HEK293 (cell line): Measurements from ENCODE around the gene DIP2A.

ENCODE experiments used
- CTCF ChIA-PET: fragments of 350-600 bp; formaldehyde crosslinking; extraction: SDS; loops from one replicate; lab custom pipeline; 2021; ENCODE audit warnings: antibody characterized with exemption; lab: Yijun Ruan, JAX
- POLR2A ChIA-PET: fragments of 300-600 bp; formaldehyde crosslinking; extraction: SDS; loops from one replicate; lab custom pipeline; 2020; ENCODE audit warnings: antibody characterized with exemption, inconsistent platforms; lab: Yijun Ruan, JAX
- H3K27ac ChIP-seq: fragments of 200-500 bp; sonication (Bioruptor generic); 2 replicates; pipeline ENCODE4 v1.5.1; 2014; ENCODE audit warnings: low read depth, low read length, control low read depth, inconsistent platforms; ENCODE audit errors: extremely low read depth
- H3K36me3 ChIP-seq, 2 experiments: fragments of 200-500 bp in 1 of 2; sonication (Bioruptor generic) in 1 of 2; 1 replicate in 1 of 2; 2 replicates in 1 of 2; pipeline ENCODE4 v1.5.1; 2014 to 2017; ENCODE audit warnings: inconsistent platforms in 2 of 2, low read length in 2 of 2; ENCODE audit not compliant: control insufficient read depth in 2 of 2, insufficient read depth in 1 of 2
- H3K4me1 ChIP-seq: fragments of 200-500 bp; sonication (Bioruptor generic); 2 replicates; pipeline ENCODE4 v1.5.1; 2014; ENCODE audit warnings: mild to moderate bottlenecking, low read length, inconsistent platforms; ENCODE audit not compliant: control insufficient read depth, insufficient read depth
- H3K4me3 ChIP-seq: 2 replicates; pipeline ENCODE4 v1.5.1; 2011; ENCODE audit warnings: low read depth, mild to moderate bottlenecking, control low read depth, low read length, moderate library complexity
- H3K9me3 ChIP-seq: fragments of 200-500 bp; sonication (Bioruptor generic); 2 replicates; pipeline ENCODE4 v1.5.1; 2014; ENCODE audit warnings: low read depth, low read length, inconsistent platforms; ENCODE audit not compliant: control insufficient read depth, insufficient read depth
- ATF2 ChIP-seq: fragments of 450-650 bp; formaldehyde crosslinking; IDR thresholded peaks from 2 replicates; pipeline ENCODE4 v1.5.1; 2016; ENCODE audit warnings: missing biosample characterization, missing genetic modification characterization, low read depth
- CTCF ChIP-seq: fragments of 450-650 bp; formaldehyde crosslinking; IDR thresholded peaks from 2 replicates; pipeline ENCODE4 v1.5.1; 2016; ENCODE audit warnings: missing biosample characterization, missing genetic modification characterization
- HOXC10 ChIP-seq: sonication (generic); formaldehyde crosslinking; IDR thresholded peaks from 2 replicates; pipeline ENCODE4 v1.8.1; 2023; ENCODE audit warnings: mild to moderate bottlenecking, missing genetic modification reagents
- HOXD13 ChIP-seq: sonication (generic); formaldehyde crosslinking; IDR thresholded peaks from 2 replicates; pipeline ENCODE4 v1.8.0; 2022; ENCODE audit warnings: missing genetic modification reagents, borderline replicate concordance
- KLF8 ChIP-seq: fragments of 450-650 bp; formaldehyde crosslinking; IDR thresholded peaks from 2 replicates; pipeline ENCODE4 v1.5.1; 2016; ENCODE audit warnings: missing biosample characterization, missing genetic modification characterization
- MEIS1 ChIP-seq: sonication (generic); formaldehyde crosslinking; IDR thresholded peaks from 2 replicates; pipeline ENCODE4 v1.8.1; 2022; ENCODE audit warnings: missing genetic modification reagents, mild to moderate bottlenecking, borderline replicate concordance
- PRDM2 ChIP-seq: fragments of 450-650 bp; formaldehyde crosslinking; IDR thresholded peaks from 2 replicates; pipeline ENCODE4 v1.5.1; 2016; ENCODE audit warnings: missing biosample characterization, missing genetic modification characterization, borderline replicate concordance
- ZBTB1 ChIP-seq: fragments of 450-650 bp; formaldehyde crosslinking; IDR thresholded peaks from 2 replicates; pipeline ENCODE4 v1.5.1; 2016; ENCODE audit warnings: missing biosample characterization, missing genetic modification characterization
- ZBTB20 ChIP-seq: fragments of 450-650 bp; formaldehyde crosslinking; IDR thresholded peaks from 2 replicates; pipeline ENCODE4 v1.5.1; 2016; ENCODE audit warnings: missing biosample characterization, missing genetic modification characterization
- ZNF140 ChIP-seq: fragments of 450-650 bp; formaldehyde crosslinking; IDR thresholded peaks from 2 replicates; pipeline ENCODE4 v1.5.1; 2016; ENCODE audit warnings: missing biosample characterization, missing genetic modification characterization
- ZNF157 ChIP-seq: fragments of 450-650 bp; formaldehyde crosslinking; IDR thresholded peaks from 2 replicates; pipeline ENCODE4 v1.5.1; 2016; ENCODE audit warnings: missing biosample characterization, missing genetic modification characterization
- ZNF169 ChIP-seq: fragments of 450-650 bp; formaldehyde crosslinking; IDR thresholded peaks from 2 replicates; pipeline ENCODE4 v1.5.1; 2016; ENCODE audit warnings: missing biosample characterization, missing genetic modification characterization
- ZNF202 ChIP-seq: fragments of 450-650 bp; formaldehyde crosslinking; IDR thresholded peaks from 2 replicates; pipeline ENCODE4 v1.5.1; 2016; ENCODE audit warnings: missing biosample characterization, missing genetic modification characterization, borderline replicate concordance
- ZNF23 ChIP-seq: fragments of 450-650 bp; formaldehyde crosslinking; IDR thresholded peaks from 2 replicates; pipeline ENCODE4 v1.5.1; 2016; ENCODE audit warnings: missing biosample characterization, missing genetic modification characterization, borderline replicate concordance
- ZNF394 ChIP-seq: fragments of 450-650 bp; formaldehyde crosslinking; IDR thresholded peaks from 2 replicates; pipeline ENCODE4 v1.5.1; 2016; ENCODE audit warnings: missing biosample characterization, missing genetic modification characterization, mild to moderate bottlenecking, moderate library complexity, borderline replicate concordance
- ZNF433 ChIP-seq: fragments of 450-650 bp; formaldehyde crosslinking; IDR thresholded peaks from 2 replicates; pipeline ENCODE4 v1.5.1; 2016; ENCODE audit warnings: missing biosample characterization, missing genetic modification characterization, low read depth
- ZNF514 ChIP-seq: fragments of 450-650 bp; formaldehyde crosslinking; IDR thresholded peaks from 2 replicates; pipeline ENCODE4 v1.5.1; 2016; ENCODE audit warnings: missing biosample characterization, missing genetic modification characterization
- ZNF600 ChIP-seq: fragments of 450-650 bp; formaldehyde crosslinking; IDR thresholded peaks from 2 replicates; pipeline ENCODE4 v1.5.1; 2016; ENCODE audit warnings: missing biosample characterization, missing genetic modification characterization
- ZNF701 ChIP-seq: fragments of 450-650 bp; formaldehyde crosslinking; IDR thresholded peaks from 2 replicates; pipeline ENCODE4 v1.5.1; 2016; ENCODE audit warnings: missing biosample characterization, missing genetic modification characterization
- TF ChIP-seq, protein P1 (sequence below): fragments of 450-650 bp; formaldehyde crosslinking; IDR thresholded peaks from 2 replicates; pipeline ENCODE4 v1.5.1; 2016; ENCODE audit warnings: missing biosample characterization, missing genetic modification characterization, low read depth

Gene DIP2A

DNA sequence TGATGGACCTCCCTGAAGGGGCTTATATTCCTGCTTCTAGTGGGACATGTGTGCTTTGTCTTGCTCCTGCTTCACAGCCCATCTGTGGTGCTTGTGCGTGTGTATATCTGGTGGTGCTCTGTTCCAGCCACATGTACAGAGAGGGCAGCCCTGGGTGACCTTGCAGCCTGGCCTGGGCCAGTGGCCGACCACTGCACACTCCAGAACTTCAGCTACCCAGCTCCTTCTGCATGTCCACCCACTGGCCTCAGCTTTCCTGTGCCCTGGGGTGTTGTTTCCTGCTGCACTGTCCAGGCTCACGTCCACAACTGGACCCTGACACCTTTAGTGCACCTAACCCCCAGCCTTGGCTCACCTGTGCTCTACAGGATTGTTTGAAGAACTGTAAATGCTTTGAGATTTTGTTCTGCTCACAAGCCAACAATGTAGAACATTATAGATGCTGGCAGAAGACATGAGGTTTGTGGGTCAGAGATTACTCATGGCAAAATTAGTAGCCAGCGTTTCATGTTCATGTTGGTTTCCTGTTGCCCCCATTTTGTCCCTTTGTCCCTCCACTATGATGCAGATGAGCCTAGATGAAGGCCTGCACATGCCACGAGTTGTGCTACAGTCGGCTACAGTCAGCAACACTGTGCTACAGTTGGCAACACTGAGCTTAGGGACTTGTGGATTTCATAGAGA lies 151.5 kb downstream of the DIP2A start:
- Histone ChIP-seq H3K27ac (no peak overlapping the region), H3K9me3 (no peaks in the 10 kb centered on the region), H3K4me3 (no peak overlapping the region), H3K4me1 (no peaks in the 10 kb centered on the region), H3K36me3 (no peaks in the 10 kb centered on the region)
- no peak for TF ChIP-seq KLF8 (tag by site-specific recombination)
- TF ChIP-seq HOXC10: no peak
- TF ChIP-seq, protein P1, sequence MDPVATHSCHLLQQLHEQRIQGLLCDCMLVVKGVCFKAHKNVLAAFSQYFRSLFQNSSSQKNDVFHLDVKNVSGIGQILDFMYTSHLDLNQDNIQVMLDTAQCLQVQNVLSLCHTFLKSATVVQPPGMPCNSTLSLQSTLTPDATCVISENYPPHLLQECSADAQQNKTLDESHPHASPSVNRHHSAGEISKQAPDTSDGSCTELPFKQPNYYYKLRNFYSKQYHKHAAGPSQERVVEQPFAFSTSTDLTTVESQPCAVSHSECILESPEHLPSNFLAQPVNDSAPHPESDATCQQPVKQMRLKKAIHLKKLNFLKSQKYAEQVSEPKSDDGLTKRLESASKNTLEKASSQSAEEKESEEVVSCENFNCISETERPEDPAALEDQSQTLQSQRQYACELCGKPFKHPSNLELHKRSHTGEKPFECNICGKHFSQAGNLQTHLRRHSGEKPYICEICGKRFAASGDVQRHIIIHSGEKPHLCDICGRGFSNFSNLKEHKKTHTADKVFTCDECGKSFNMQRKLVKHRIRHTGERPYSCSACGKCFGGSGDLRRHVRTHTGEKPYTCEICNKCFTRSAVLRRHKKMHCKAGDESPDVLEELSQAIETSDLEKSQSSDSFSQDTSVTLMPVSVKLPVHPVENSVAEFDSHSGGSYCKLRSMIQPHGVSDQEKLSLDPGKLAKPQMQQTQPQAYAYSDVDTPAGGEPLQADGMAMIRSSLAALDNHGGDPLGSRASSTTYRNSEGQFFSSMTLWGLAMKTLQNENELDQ (tag by site-specific recombination): no peak
- TF ChIP-seq ZNF433 (tag by site-specific recombination): no peak
- no peak for TF ChIP-seq ZNF23 (tag by site-specific recombination)
- no peak for TF ChIP-seq ZNF701 (tag by site-specific recombination)
- TF ChIP-seq MEIS1: no peak
- no peak for TF ChIP-seq ZNF600
- TF ChIP-seq ZNF157 (tag by site-specific recombination): no peak
- TF ChIP-seq ATF2: no peak
- no peak for TF ChIP-seq ZNF140 (tag by site-specific recombination)
- TF ChIP-seq ZNF169 (tag by site-specific recombination): no peak
- no peak for TF ChIP-seq ZNF202 (tag by site-specific recombination)
- TF ChIP-seq ZBTB1 (tag by site-specific recombination): no peak
- no peak for TF ChIP-seq ZNF394 (tag by site-specific recombination)
- TF ChIP-seq HOXD13 (CRISPR knock-in tag): no peak
- no peak for TF ChIP-seq PRDM2
- no peak for TF ChIP-seq ZNF514 (tag by site-specific recombination)
- no peak for TF ChIP-seq CTCF
- no peak for TF ChIP-seq ZBTB20 (tag by site-specific recombination)
- ChIA-PET POLR2A (interaction anchor here (2.8 kb wide), 1 partner anchor 26 kb away, joined by 11 read pairs; the partner anchor contains the start of gene PRMT2), CTCF (no interaction called here)
